GM19043 (cell line): ENCODE data around the gene HCFC1.

Experiments
- ATAC-seq: cut with Tn5 transposase; IDR thresholded peaks from one replicate; pipeline ENCODE4 v1.9.1; 2021; ENCODE audit warnings: low read depth; ENCODE audit not compliant: unreplicated experiment

HCFC1 gene

DNA sequence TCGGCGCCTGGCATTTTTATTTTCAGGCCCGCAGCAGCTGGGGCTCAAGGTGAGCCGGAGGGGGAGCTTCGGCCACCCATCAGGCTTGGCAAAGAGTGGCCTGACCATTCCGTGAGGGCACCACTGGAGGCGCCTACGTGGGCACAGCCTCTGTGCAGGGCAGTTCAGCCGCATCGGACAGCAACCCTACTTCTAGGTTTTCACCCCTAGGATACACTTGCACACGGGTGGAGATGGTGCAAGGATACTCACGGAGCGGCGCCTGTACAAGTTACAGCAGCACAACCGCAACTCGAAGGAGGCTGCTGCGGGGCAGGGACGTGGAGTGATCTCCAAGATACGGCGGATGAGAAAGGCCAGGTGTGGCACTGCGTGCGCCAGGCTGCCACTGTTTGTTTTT is 10.8 kb downstream of the HCFC1 start:
- no peak for ATAC-seq

GRCh38 chrX:153960077-153960476 is 11.5 kb downstream of the HCFC1 start:
- no peak for ATAC-seq

DNA sequence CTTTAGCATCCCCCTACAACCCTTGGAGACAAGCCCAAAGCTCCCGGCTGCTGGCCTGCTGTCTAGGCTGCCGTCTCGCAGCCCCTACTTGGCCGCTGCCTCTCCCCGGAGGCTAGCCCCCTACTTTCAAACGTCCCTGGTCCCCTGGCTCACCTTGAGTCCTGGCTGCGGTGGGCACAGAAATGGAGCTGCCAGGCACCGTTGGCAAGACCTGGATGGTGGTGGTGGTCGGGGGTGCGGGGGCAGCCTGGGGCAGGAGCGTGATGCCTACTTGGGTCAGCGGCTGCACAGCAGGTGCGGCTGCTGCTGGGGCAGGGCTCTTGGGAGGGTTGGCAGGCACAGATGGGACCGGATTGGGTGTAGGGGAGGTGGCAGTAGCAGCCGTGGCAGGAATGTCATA is 12.0 kb downstream of the HCFC1 start:
- ATAC-seq = no peak

- ATAC-seq = no peak
Observed at GRCh38 chrX:153958605-153959004, 13.0 kb downstream of the HCFC1 start.

- ATAC-seq = no peak
Observed at GRCh38 chrX:153957224-153957623, 14.4 kb downstream of the HCFC1 start.

DNA sequence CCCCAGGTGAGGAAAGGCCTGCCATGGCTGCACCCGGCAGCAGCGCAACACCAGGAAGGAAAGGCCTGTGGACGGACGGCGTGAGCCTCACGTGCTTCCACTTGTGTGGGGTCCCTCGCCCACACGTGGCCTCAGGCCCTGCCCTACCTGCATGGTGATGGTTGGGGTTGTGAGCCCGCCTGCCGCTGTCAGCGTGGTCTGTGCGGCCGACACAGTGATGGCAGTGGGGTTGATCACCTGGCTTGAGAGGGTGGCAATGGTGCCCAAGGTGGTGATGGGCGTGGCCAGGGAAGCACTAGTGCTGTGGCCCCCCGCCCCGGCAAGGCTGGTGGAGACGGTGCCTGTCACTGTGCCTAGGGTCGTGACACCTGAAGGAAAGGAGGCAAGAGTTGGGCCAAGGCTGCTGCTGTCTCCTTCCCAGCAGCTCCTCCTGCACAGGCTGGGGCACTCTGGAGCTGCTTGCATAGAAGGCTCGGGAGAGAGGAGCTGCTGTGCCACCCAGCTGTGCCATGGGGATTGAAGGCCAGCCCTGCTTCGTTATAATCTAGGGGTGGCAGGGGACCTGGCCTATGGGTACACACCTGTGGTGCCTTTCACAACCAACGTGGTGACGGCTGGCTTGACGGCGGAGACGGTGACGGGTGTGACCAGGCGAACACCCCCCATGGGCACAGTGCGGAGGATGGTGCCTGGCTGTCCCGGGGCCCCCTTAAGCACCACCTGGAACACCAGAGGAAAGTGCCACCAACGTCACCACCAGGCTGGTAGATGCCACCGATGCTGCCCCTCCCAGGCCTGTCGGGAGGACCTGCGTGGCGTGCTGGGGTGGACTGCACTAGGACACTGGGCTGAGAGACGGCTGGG is 15.3 kb downstream of the HCFC1 start:
- no peak for ATAC-seq

- ATAC-seq = no peak
Observed at GRCh38 chrX:153955228-153955732, 16.3 kb downstream of the HCFC1 start.

DNA sequence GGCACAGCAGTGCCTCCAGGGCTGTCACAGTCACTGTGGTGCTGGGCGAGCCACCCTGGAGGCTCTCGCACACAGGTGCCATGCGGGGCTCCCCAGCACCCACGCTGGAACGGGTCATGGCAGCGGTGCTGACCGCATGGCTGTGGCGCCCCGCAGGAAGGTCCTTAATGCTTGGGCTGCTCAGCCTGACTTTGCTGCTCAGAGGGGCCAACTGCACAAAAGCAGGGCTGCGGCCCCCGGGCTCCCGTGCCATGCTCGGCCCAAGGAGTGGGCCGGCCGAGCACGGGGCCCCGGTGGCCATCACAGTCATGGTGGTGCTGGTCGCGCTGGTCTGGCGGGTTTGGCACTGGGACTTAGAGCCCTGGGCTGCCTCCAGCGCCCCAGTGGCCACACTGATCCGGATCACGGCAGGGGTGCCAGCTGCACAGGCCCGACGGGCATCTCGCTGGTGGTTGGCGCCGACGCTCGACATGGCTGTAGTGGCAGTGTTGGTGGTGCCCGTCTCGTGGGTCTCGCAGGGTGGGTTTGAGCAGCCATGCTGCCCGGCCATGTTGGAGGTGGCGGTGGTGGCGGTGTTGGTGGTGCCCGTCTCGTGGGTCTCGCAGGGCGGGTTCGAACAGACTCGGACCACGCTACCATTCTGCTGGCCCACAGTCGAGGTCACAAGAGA is 16.9 kb downstream of the HCFC1 start:
- no peak for ATAC-seq

DNA sequence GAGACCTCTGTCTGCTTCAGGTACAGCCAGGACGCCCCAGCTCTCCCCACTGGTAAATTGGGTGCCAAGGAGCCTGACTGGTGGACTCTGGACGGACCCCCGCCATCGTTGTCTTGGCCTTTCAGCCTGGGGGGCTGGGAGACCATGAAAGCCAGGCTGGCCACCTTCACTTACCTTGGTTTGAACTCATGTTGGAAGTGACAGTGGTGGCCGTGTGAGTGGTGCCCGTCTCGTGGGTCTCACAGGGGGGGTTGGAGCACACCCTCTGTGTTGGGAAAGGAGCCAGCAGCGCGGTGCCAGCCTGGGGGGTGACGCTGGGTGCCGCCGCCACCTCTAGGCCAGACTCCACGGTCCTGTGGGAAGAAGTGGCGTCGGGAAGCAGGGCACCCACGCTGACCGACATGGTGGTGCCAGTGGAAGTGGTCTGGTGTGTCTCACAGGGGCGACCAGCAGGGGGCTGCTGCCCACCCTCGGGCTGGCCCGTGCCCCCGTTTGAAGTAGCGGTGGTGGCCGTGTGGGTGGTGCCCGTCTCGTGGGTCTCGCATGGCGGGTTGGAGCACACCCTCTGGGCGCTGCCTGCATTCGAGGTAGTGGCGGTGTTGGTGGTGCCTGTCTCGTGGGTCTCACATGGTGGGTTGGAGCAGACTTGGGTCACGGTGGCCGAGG is 17.6 kb downstream of the HCFC1 start:
- no peak for ATAC-seq

- no peak for ATAC-seq
Observed at GRCh38 chrX:153953342-153953830, 18.2 kb downstream of the HCFC1 start.

DNA sequence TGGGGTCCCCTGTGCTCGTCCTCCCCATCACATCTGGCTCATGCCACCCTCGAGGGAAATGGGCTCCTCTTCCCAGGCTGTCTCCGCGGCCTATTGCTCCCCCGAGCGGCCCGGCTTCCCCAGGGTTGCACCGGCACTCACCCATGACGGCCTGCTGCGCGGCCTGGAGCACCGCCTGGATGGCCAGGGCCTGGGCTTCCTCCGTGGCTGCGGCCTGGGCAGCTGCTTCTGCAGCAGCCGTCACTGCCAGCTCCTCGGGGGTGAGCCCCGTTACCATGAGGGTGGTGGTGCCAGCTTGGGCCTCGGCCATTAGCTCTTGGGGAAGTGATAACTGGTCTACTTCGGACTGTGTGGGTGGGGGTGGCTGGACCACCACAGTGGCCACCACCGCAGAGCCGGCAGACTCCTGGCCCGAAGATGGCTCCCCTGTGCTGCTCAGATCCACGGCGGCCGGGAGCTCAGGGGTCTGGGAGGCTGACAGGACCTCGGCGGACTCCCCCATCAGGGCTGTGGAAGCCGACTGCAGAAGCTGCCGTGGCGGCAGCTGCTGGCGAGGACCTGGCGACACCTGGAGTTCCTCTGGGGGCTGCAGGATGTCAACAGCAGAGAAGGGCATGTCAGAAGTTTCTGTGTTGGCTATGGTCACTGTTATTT is 19.1 kb downstream of the HCFC1 start:
- no peak for ATAC-seq

DNA sequence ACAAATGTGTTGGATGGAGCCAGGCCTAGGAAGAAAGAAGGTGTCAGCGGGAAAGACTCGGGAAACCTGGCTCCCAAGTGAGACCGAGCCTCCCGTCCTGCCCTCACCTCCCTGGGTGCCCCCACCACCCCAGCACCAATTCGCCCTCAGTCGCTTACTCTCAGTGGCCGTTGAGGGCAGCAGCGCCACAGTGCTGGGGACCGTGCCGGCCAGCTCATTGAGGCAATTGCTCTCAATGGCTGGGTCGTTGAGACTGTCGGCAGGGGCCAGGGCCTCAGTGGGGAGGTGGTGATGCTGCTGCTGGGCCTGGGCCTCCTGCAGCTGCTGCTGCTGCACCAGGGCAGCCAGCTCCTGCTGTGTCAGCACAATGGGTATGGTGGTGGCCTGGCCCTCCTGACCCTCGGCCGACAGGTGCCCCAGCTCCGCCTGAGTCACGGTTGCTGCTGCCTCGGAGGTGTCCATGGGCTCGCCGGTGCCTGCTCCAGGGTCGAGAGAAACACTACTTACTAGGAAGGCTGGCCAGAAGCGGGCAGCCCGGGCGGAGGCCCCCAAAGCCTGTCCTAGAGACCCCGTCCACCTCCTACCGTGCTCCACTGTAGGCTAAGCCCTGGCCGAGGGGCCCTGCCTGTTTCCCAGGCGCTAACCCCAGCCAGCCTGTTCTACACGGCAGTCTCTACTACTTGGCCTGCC is 19.8 kb downstream of the HCFC1 start:
- no peak for ATAC-seq

DNA sequence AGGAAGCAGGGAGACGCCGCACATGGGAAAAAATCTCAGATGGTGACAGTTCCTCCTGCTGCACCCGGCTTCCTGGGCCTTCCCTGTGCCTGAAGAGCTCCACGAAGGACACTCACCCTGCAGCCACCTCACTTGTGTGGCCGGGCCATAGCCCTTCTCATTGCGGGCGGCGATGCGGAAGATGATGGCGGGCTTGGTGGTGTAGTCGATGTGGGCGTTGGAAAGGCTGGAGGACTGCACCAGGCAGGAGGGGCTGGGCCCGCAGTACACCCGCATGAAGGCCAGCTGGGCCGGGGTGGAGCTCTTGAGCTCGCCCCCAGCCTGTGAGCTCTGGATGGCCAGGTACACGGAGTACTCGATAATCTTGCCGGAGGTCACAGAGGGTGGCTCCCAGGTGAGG is 21.5 kb downstream of the HCFC1 start:
- no peak for ATAC-seq

DNA sequence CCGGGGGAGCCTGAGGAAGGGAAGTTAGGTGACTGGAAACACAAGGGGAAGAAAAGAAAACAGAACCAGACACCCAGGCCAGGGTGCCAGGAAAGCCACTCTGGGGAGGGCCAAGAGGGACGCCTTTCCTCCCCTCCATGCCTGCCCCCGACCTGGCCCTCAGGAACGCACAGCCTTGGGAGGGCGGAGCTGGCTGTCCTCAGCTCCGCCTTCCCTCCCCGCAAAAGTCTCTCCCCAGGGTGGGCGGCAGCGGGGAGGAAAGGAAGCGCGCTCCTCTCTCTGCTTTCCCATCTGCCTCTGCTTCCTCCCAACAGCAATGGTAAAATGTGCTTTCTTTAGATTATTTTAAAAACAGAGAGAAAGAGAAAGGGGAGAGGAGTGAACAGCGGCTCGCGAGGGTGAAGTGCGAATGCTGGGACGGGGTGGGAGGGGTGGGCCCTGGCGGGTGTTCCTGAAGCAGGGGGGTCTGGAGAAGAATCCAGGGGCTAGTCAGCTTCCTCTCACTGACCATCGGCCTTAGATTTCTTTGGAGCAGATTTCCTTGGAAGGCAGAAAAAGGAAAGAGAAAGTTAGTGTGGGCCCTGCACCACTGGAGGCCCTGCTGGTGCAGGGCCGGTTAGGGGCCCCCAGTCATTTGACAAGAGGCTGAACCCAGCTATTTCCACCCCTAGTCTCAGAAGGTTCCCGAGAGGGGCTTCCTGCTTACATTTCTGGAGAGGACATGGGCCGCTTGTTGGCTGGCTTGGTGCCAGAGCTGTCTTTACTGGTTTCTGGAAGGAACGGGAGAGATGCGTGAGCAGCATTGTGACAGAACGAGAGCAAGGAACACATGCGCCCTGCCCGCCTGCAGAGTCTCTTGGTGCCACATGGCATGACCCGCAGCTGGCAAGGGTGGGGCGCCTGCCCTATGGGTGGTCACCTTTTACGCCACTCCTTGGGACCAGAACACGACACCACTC is 22.5 kb downstream of the HCFC1 start:
- ATAC-seq = no peak

DNA sequence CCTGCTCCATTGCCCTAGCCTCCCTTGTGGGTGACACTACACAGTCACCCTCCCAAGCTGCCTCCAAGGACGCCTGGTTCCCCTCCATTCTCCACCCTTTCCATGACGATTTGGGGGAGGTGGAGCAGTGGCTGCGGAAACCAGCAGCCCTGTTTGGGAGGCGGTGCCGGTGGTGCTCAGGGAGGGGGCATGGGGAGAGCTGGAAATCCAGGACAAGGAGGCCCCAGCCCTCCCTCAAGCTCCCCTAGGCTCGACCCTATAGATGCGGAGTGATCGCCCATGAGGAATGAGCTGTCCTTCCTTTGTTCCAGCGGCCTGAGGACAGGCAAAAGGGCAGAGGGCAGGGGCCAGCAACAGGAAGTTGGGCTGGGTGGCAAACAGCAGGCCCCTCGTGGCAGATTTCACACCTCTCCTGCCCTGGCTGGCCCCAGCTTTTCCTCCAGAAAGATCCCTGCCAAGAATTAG is 23.6 kb downstream of the HCFC1 start:
- ATAC-seq = no peak

- peak; percentile 70 for ATAC-seq
Observed at GRCh38 chrX:153947009-153947769, 24.4 kb downstream of the HCFC1 start.

DNA sequence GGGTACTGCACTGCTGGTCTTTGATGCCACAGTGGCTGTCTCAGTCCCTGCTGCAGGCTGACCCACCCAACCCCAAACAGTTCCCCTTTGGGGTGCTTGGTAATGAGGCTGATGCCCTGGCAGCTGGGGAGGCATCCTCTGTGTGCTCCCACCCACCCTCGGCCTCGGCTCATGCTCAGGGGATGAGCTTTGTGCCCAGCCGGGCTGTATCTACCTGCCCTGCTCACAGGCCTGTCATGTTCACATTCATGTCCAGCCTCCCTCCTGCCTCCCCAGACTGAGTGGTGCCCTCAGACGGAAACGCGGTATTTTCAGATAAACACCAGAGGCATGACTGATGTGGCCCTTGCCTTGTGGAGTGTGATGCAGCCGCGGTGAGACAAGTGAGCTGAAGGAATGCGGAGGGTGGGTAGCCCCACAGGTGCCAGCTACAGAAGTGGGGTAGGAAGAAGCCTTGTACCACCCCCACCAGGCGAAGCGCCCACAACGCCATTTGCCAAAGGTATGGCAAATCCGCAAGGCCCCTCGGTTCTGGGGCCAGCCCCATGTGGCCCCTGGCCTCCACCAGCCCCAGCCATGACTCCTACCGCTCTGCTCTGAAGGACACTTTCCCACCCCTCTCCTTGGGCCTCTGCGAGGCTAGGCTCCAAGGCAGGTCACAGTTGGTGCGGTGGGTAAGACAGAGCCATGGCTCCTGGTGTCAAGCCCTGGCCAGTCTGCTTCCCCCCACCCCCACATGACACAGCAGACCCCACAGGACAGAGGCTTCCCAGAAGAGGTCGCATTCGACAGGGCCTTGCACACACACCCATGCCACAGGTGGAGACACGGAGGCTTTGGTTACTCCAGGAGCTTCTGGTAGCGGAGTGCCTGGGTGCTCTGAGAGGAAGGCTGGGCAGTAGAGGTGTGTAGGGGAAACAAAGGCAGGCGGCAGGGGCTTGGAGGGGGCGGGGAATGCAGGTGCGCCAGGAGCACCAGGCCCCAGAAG is 25.4 kb downstream of the HCFC1 start:
- ATAC-seq = no peak
